Lower leg skin (tissue), 3 donors: ENCODE results near the gene ACTA2.

Experiments used
- POLR2A ChIP-seq, 2 donors: fragments of 450-650 bp; IDR thresholded peaks; one replicate each; pipeline ENCODE4 v1.6.1; 2016 to 2017; ENCODE audit warnings: antibody characterized with exemption in 2 of 2, mild to moderate bottlenecking in 1 of 2, moderate library complexity in 1 of 2
- TF ChIP-seq, protein P1 (sequence below), 3 donors: fragments of 450-650 bp; IDR thresholded peaks; one replicate each; pipeline ENCODE4 v1.5.1; 2016; ENCODE audit warnings: antibody characterized with exemption in 3 of 3, mild to moderate bottlenecking in 3 of 3, moderate library complexity in 2 of 3

DNA sequence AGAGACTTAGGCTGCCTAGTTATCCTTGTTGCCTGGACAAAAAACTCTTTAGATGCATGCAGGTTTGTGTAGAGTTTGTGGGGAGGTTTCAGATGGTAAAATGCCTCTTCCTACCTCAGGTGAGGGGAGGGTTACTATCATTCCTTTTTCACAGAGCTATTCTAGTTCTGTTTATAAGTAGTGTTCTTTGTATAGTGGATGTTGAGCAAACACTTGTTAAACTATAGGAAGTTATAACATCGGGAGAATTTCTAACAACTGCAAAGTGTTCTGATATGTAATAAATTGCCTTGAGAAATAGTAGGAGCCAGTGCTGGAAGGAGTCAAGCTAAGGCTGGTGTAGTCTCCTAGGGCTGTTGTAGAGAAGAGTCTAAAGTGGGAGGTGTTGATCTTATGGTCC, 31.4 kb upstream of the ACTA2 start:
- no peak for TF ChIP-seq POLR2A (IDR thresholded peaks at IDR 0.05)
- TF ChIP-seq, protein P1, sequence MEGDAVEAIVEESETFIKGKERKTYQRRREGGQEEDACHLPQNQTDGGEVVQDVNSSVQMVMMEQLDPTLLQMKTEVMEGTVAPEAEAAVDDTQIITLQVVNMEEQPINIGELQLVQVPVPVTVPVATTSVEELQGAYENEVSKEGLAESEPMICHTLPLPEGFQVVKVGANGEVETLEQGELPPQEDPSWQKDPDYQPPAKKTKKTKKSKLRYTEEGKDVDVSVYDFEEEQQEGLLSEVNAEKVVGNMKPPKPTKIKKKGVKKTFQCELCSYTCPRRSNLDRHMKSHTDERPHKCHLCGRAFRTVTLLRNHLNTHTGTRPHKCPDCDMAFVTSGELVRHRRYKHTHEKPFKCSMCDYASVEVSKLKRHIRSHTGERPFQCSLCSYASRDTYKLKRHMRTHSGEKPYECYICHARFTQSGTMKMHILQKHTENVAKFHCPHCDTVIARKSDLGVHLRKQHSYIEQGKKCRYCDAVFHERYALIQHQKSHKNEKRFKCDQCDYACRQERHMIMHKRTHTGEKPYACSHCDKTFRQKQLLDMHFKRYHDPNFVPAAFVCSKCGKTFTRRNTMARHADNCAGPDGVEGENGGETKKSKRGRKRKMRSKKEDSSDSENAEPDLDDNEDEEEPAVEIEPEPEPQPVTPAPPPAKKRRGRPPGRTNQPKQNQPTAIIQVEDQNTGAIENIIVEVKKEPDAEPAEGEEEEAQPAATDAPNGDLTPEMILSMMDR (IDR thresholded peaks at IDR 0.05), result no peak
